Mucosa of descending colon (tissue), 3 donors: ENCODE data around the gene ALAD. TPM values are rescaled to one million over a fixed set of nuclear protein-coding genes. Genes with fewer than 3 reads are reported as not detected.

ENCODE experiments used
- ATAC-seq: fragments of 200-7000 bp; cut with Tn5 transposase; one replicate; pipeline ENCODE4 v1.9.1; 2020; ENCODE audit warnings: mild to moderate bottlenecking, moderate library complexity
- DNase-seq, 3 donors: peaks; one replicate each; pipeline ENCODE4 v3.0.0-alpha.2; 2020
- H3K36me3 ChIP-seq: fragments of 200-600 bp; one replicate; pipeline ENCODE4 v1.8.0; 2021; ENCODE audit warnings: low read depth, mild to moderate bottlenecking
- H3K4me1 ChIP-seq: fragments of 200-600 bp; one replicate; pipeline ENCODE4 v1.8.0; 2021; ENCODE audit warnings: low read depth, mild to moderate bottlenecking
- H3K4me3 ChIP-seq: fragments of 200-600 bp; one replicate; pipeline ENCODE4 v1.8.0; 2021; ENCODE audit warnings: mild to moderate bottlenecking
- H3K9me3 ChIP-seq: fragments of 200-600 bp; one replicate; pipeline ENCODE4 v1.8.0; 2021; ENCODE audit warnings: mild to moderate bottlenecking
- intact Hi-C, 2 donors: fragments of 100-400 bp; cut with DNase I in 1 of 2; cut with micrococcal nuclease in 1 of 2; formaldehyde crosslinking; loops; one replicate each; pipeline versions ENCODE4 v1.11.0 to v1.11.1; 2022; cut with DNase I, micrococcal nuclease
- total RNA-seq, 3 donors: library from RNA; stranded (reverse); fragmentation: NEBNext Ultra II Directional in 2 of 3; extraction: Animal tissue kit (Norgen Biotek cat#: 25700) in 2 of 3; gene quantifications; one replicate each; pipeline versions ENCODE4 v1.2.1 to v1.2.4, GENCODE V29; 2021 to 2023
- TF ChIP-seq, protein P1 (sequence below): fragments of 200-600 bp; IDR thresholded peaks from one replicate; pipeline ENCODE4 v1.8.0; 2022; ENCODE audit warnings: antibody characterized with exemption, mild to moderate bottlenecking
- donor health status: DM: no; HTN: no; CAD: no; lungs with moderate emphysema.
- donor health status: DM: no; HTN: no; CAD: no.
- donor health status: DM: no; HTN: yes; CAD: no.

ALAD gene
- total RNA-seq, 3 donors from 2014 or later: 51.2 to 82.4 (median 56.3) TPM

- no peaks in the 10 kb centered on the region for H3K36me3 ChIP-seq
- no peak overlapping the region for H3K4me3 ChIP-seq
- peaks cover 21% of the 10 kb centered on the region for H3K4me1 ChIP-seq
- ATAC-seq: no peak
- no peaks in the 10 kb centered on the region for H3K9me3 ChIP-seq
- no peak for DNase-seq
- TF ChIP-seq, protein P1, sequence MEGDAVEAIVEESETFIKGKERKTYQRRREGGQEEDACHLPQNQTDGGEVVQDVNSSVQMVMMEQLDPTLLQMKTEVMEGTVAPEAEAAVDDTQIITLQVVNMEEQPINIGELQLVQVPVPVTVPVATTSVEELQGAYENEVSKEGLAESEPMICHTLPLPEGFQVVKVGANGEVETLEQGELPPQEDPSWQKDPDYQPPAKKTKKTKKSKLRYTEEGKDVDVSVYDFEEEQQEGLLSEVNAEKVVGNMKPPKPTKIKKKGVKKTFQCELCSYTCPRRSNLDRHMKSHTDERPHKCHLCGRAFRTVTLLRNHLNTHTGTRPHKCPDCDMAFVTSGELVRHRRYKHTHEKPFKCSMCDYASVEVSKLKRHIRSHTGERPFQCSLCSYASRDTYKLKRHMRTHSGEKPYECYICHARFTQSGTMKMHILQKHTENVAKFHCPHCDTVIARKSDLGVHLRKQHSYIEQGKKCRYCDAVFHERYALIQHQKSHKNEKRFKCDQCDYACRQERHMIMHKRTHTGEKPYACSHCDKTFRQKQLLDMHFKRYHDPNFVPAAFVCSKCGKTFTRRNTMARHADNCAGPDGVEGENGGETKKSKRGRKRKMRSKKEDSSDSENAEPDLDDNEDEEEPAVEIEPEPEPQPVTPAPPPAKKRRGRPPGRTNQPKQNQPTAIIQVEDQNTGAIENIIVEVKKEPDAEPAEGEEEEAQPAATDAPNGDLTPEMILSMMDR: no peak
- intact Hi-C loops: no loop called here
Observed at GRCh38 chr9:113349066-113349444, 52.0 kb downstream of the ALAD start.

DNA sequence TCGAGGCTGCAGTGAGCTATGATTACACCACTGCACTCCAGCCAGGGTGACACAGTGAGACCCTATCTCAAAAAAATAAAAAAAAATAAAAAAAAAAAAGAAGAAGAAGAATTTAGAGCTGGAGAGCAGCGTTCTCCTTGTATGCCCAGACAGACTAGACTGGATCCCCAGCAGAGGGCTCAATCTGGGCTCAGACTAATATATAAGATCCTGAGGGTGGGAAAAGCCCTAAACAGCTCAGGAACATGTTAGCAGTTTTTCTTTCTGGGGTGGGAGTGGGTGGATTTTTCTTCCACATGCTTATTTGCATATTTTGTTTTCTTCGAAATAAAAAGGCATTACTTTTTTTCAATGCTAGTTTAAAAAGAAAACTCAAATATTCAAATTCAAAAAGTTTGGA, 52.6 kb downstream of the ALAD start:
- ATAC-seq (no peak), DNase-seq (no peak)
- Histone ChIP-seq H3K9me3 (no peaks in the 10 kb centered on the region), H3K4me1 (peaks cover 21% of the 10 kb centered on the region), H3K36me3 (no peaks in the 10 kb centered on the region), H3K4me3 (no peak overlapping the region)
- TF ChIP-seq, protein P1: no peak
- intact Hi-C loops: no loop called here

DNA sequence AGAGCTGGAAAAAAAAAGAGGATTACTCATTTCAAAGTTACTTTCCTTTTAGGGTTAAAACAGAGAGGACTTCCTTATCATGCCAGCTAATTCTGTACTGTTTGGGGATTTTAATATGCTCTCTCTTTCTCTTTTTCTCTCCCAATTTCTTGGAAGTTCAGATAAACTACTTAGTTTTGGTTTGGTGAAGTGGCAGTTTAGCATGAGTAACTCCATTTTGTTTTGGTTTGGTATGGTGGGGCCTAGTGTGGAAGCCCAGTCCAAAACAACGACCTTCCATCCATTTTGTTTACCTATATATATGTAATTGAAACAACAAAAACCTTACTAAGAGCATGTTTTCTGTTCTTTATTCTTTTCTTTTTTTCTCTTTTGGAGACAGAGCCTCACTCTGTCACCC, 55.4 kb downstream of the ALAD start:
- Histone ChIP-seq H3K4me1 (peaks cover 21% of the 10 kb centered on the region), H3K9me3 (no peaks in the 10 kb centered on the region), H3K36me3 (no peaks in the 10 kb centered on the region), H3K4me3 (no peak overlapping the region)
- no peak for ATAC-seq
- TF ChIP-seq, protein P1: no peak
- DNase-seq: no peak
- intact Hi-C loops: no loop called here

DNA sequence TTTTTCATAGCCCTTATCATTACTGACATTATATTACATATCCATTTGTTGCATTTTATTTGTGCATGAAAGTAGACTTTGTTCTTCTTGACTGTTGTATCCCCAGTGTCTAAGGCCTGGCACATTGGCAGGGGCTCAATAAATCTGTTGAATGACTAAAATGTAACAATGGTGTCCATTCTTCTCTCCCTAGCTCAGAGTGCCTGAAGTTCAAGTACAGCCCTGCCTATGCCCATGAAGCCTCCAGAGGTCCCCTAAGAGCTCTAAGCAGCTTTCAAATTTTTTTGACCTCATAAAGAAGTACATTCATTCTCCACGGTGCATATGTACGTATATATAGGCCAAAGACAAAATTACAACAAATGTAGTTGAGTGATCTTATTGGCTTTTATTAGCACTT, 55.9 kb downstream of the ALAD start:
- H3K4me1 ChIP-seq: peaks cover 20% of the 10 kb centered on the region
- peak; percentile 20 for ATAC-seq
- H3K9me3 ChIP-seq: no peaks in the 10 kb centered on the region
- no peak overlapping the region for H3K4me3 ChIP-seq
- no peaks in the 10 kb centered on the region for H3K36me3 ChIP-seq
- DNase-seq: peak in 1 of 3 donors; percentile 32
- intact Hi-C loops: no loop called here
- TF ChIP-seq, protein P1: no peak

DNA sequence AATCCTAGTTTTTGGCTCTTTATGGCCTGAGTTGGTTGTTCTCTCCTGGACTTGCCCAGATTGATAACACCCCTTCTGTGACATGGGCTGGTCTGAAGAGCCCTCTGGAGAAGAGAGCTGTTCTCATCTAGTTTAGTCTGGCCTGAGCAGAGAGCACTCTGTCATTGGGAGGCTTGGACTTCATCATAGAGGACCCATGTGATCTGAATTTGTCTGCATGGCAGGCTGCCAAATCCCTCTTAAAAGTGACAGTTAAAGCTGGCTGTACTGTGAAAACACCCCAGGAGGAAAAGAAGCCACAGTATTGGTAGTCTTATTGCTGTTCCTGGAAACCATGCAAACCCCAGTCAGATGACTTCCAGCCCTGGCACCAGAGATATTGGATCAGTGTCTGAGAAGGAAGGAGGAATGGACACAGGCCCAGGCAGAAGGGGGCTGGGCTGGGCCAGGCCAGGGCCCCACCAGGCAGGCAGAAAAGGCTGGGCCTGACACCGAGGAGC, 57.3 kb downstream of the ALAD start:
- intact Hi-C loops: no loop called here
- Histone ChIP-seq H3K4me3 (no peak overlapping the region), H3K9me3 (no peaks in the 10 kb centered on the region), H3K36me3 (no peaks in the 10 kb centered on the region), H3K4me1 (peaks cover 22% of the 10 kb centered on the region)
- TF ChIP-seq, protein P1: no peak
- ATAC-seq (peak; percentile 61), DNase-seq (peak; percentile 57 to 90 (median 66))
